ENCODE measurements around the gene NMNAT1. TPM values are rescaled to one million over a fixed set of nuclear protein-coding genes. Genes with fewer than 3 reads are reported as not detected.

The NMNAT1 gene
- total and polyA plus RNA-seq, 2 of the 8 experiments (the other 6 are each of a cell fraction or from before 2014, with no cell fraction given), result 2.0 to 2.5 TPM

- TF ChIP-seq HDAC2 (IDR thresholded peaks at IDR 0.05; ENCODE audit: borderline replicate concordance in 1 of 2, low read depth in 2 of 2, low read length in 2 of 2), result no peak
- TF ChIP-seq CEBPB (IDR thresholded peaks at IDR 0.05; ENCODE audit: low read depth, low read length), result no peak
- no peak for TF ChIP-seq MAX (IDR thresholded peaks at IDR 0.05)
Observed at GRCh38 chr1:9900142-9901043, 42.9 kb upstream of the NMNAT1 start (continued).

Measured in H1 (cell line).